HL-60 (cell line): ENCODE measurements around the gene CEP350.

Experiments
- CTCF ChIP-seq: IDR thresholded peaks from one replicate; pipeline ENCODE4 v1.5.1; 2011; ENCODE audit warnings: low read length, control low read depth, inconsistent platforms; ENCODE audit not compliant: insufficient read depth
- POLR2AphosphoS5 ChIP-seq: IDR thresholded peaks from 2 replicates; pipeline ENCODE4 v1.6.1; 2012; ENCODE audit warnings: low read depth
- REST ChIP-seq: IDR thresholded peaks from 2 replicates; pipeline ENCODE4 v1.6.1; 2012; ENCODE audit warnings: low read depth; ENCODE audit not compliant: insufficient replicate concordance

- no peak for TF ChIP-seq CTCF
- no peak for TF ChIP-seq POLR2AphosphoS5
- TF ChIP-seq REST: no peak
Observed at GRCh38 chr1:180026556-180026955, 71.9 kb downstream of the CEP350 start.
